HG03571 (cell line): ENCODE results near the gene TRIP13.

Source experiments
- ATAC-seq: cut with Tn5 transposase; IDR thresholded peaks from one replicate; pipeline ENCODE4 v1.9.1; 2021; ENCODE audit not compliant: unreplicated experiment

The TRIP13 gene

GRCh38 chr5:854966-855743 lies 37.5 kb upstream of the TRIP13 start:
- ATAC-seq = no peak

GRCh38 chr5:855771-856530 lies 36.7 kb upstream of the TRIP13 start:
- no peak for ATAC-seq

GRCh38 chr5:856531-857425 lies 35.9 kb upstream of the TRIP13 start:
- no peak for ATAC-seq

GRCh38 chr5:858726-859125 lies 34.0 kb upstream of the TRIP13 start:
- no peak for ATAC-seq

GRCh38 chr5:859391-859790 lies 33.3 kb upstream of the TRIP13 start:
- ATAC-seq = no peak

- no peak for ATAC-seq
Observed at GRCh38 chr5:859798-860296, 32.8 kb upstream of the TRIP13 start.

- ATAC-seq = no peak
Observed at GRCh38 chr5:860506-861150, 32.1 kb upstream of the TRIP13 start.

- ATAC-seq = no peak
Observed at GRCh38 chr5:861442-862366, 31.0 kb upstream of the TRIP13 start.

- ATAC-seq = no peak
Observed at GRCh38 chr5:862367-863243, 30.1 kb upstream of the TRIP13 start.

- no peak for ATAC-seq
Observed at GRCh38 chr5:863244-863805, 29.4 kb upstream of the TRIP13 start.

GRCh38 chr5:864492-865167 lies 28.1 kb upstream of the TRIP13 start:
- ATAC-seq = no peak

- ATAC-seq = no peak
Observed at GRCh38 chr5:865168-865521, 27.5 kb upstream of the TRIP13 start.

- ATAC-seq = no peak
Observed at GRCh38 chr5:865771-866170, 26.9 kb upstream of the TRIP13 start.

GRCh38 chr5:867300-867870 lies 25.3 kb upstream of the TRIP13 start:
- ATAC-seq = no peak

GRCh38 chr5:868428-869135 lies 24.1 kb upstream of the TRIP13 start:
- ATAC-seq = no peak

GRCh38 chr5:870956-871355 lies 21.7 kb upstream of the TRIP13 start:
- no peak for ATAC-seq
